Endothelial cell of umbilical vein (primary cell): Measurements from ENCODE around the gene DCLRE1A.
A peak's percentile ranks its signal among the peaks of the same experiment; 100 is the strongest.

Experiments used
- CTCF ChIP-seq, 2 donors: IDR thresholded peaks; 1 replicate in 1 of 2; 2 replicates in 1 of 2; pipeline ENCODE4 v1.5.1; 2011; ENCODE audit warnings: low read length in 2 of 2, mild to moderate bottlenecking in 2 of 2, moderate library complexity in 2 of 2, control low read depth in 1 of 2, inconsistent platforms in 1 of 2, low read depth in 1 of 2; ENCODE audit not compliant: insufficient read depth in 1 of 2; ENCODE audit errors: extremely low read depth in 1 of 2
- FOS ChIP-seq: IDR thresholded peaks from 2 replicates; pipeline ENCODE4 v1.6.1; 2011; ENCODE audit warnings: mild to moderate bottlenecking, low read length, moderate library complexity, borderline replicate concordance; ENCODE audit not compliant: insufficient read depth
- JUN ChIP-seq: IDR thresholded peaks from 2 replicates; pipeline ENCODE4 v1.6.1; 2011; ENCODE audit warnings: borderline replicate concordance, low read depth; ENCODE audit not compliant: insufficient read length, insufficient read depth
- MAX ChIP-seq: IDR thresholded peaks from 2 replicates; pipeline ENCODE4 v1.6.1; 2011; ENCODE audit not compliant: insufficient read depth, insufficient read length
- MYC ChIP-seq: IDR thresholded peaks from one replicate; pipeline ENCODE4 v1.6.1; 2011; ENCODE audit warnings: mild to moderate bottlenecking, low read depth, low read length
- POLR2A ChIP-seq: IDR thresholded peaks from 2 replicates; pipeline ENCODE4 v1.6.1; 2012; ENCODE audit warnings: low read depth, mild to moderate bottlenecking, control low read depth, low read length
- POLR2AphosphoS5 ChIP-seq: IDR thresholded peaks from 2 replicates; pipeline ENCODE4 v1.6.1; 2012; ENCODE audit warnings: low read depth, mild to moderate bottlenecking, control low read depth, low read length, moderate library complexity; ENCODE audit not compliant: insufficient read depth

- TF ChIP-seq CTCF (IDR thresholded peaks at IDR 0.05; ENCODE audit: extremely low read depth in 1 of 2, insufficient read depth in 1 of 2, low read depth in 1 of 2, low read length in 2 of 2) (no peak), JUN (no peak), POLR2AphosphoS5 (no peak), MAX (no peak), FOS (peak; percentile 65), POLR2A (no peak), MYC (no peak)
Measured at GRCh38 chr10:113895018-113895417, 41.1 kb upstream of the DCLRE1A start.
